K562 (cell line): Measurements from ENCODE around the gene HDAC2. TPM values are rescaled to one million over a fixed set of nuclear protein-coding genes. Genes with fewer than 3 reads are reported as not detected.
A peak's percentile ranks its signal among the peaks of the same experiment; 100 is the strongest.

Source experiments
- CREB3L1 ChIP-seq: fragments of 450-650 bp; IDR thresholded peaks from 2 replicates; pipeline ENCODE4 v1.6.1; 2014; ENCODE audit warnings: low read depth, mild to moderate bottlenecking, moderate library complexity, borderline replicate concordance
- DNMT1 ChIP-seq: fragments of 450-650 bp; IDR thresholded peaks from 2 replicates; pipeline ENCODE4 v1.6.1; 2016; ENCODE audit warnings: antibody characterized with exemption, mild to moderate bottlenecking
- ELK1 ChIP-seq: sonication (generic); formaldehyde crosslinking; IDR thresholded peaks from 2 replicates; pipeline ENCODE4 v1.8.1; 2022; ENCODE audit warnings: missing genetic modification reagents
- ETV6 ChIP-seq, 3 experiments: fragments of 150-350 bp in 1 of 3; sonication (generic) in 1 of 3; formaldehyde crosslinking in 1 of 3; IDR thresholded peaks; 2 replicates each; pipeline versions ENCODE4 v1.6.1 to v1.8.0; 2014 to 2022; ENCODE audit warnings: borderline replicate concordance in 2 of 3, low read depth in 2 of 3, antibody characterized with exemption in 1 of 3, low read length in 1 of 3, mild to moderate bottlenecking in 1 of 3, missing genetic modification reagents in 1 of 3
- MLX ChIP-seq, 2 experiments: fragments of 450-650 bp in 1 of 2; sonication (generic) in 1 of 2; formaldehyde crosslinking; conservative IDR thresholded peaks; 2 replicates each; pipeline versions ENCODE4 v1.4.0 to v1.8.1; 2020 to 2022; ENCODE audit warnings: mild to moderate bottlenecking in 1 of 2, missing genetic modification reagents in 1 of 2
- ZBTB11 ChIP-seq, 3 experiments: fragments of 200-800 bp in 1 of 3; fragments of 250-450 bp in 1 of 3; fragments of 450-650 bp in 1 of 3; sonication (Bioruptor Pico) in 1 of 3; sonication (Bioruptor generic) in 1 of 3; formaldehyde crosslinking in 1 of 3; IDR thresholded peaks; 2 replicates each; pipeline versions ENCODE4 v1.6.1 to v1.8.0; 2016 to 2022; ENCODE audit warnings: mild to moderate bottlenecking in 2 of 3, missing genetic modification characterization in 2 of 3, missing compliant biosample characterization in 1 of 3, moderate library complexity in 1 of 3
- ZBTB40 ChIP-seq, 2 experiments: fragments of 450-650 bp in 1 of 2; sonication (generic) in 1 of 2; formaldehyde crosslinking in 1 of 2; IDR thresholded peaks; 2 replicates each; pipeline versions ENCODE4 v1.7.1 to v1.9.0; 2016 to 2022; ENCODE audit warnings: inconsistent platforms in 1 of 2, mild to moderate bottlenecking in 1 of 2, missing genetic modification reagents in 1 of 2
- ZFPM2 ChIP-seq: fragments of 250-450 bp; sonication (Bioruptor Pico); IDR thresholded peaks from 2 replicates; pipeline ENCODE4 v1.5.1; 2022; ENCODE audit warnings: mild to moderate bottlenecking
- polyA plus RNA-seq, 8 experiments: library from polyadenylated mRNA; depleted of rRNA in 4 of 8; stranded (reverse) in 5 of 8; unstranded in 3 of 8; fragments of >200 nt; fragmentation: Nextera tagmentation in 2 of 8; fragmentation: Illumina TruSeq in 1 of 8; extraction: Ambion mirVana in 2 of 8; extraction: Trizol in 1 of 8; gene quantifications; 2 replicates each; pipeline versions ENCODE4 v1.2.1 to v1.2.3, GENCODE V29; 2011 to 2014; ENCODE audit warnings: inconsistent platforms in 1 of 8, missing spikeins in 1 of 8
- total RNA-seq, 7 experiments: library from RNA; depleted of rRNA in 6 of 7; stranded (reverse); fragments of >200 nt in 6 of 7; fragmentation: Illumina TruSeq in 2 of 7; extraction: Trizol in 2 of 7; gene quantifications; 2 replicates each; pipeline versions ENCODE4 v1.2.1 to v1.2.3, GENCODE V29; 2011 to 2021; ENCODE audit warnings: low replicate concordance in 1 of 7

Gene HDAC2
- total and polyA plus RNA-seq, 9 of the 15 experiments (the other 6 are each of a cell fraction or from before 2014, with no cell fraction given): 67.0 to 277 (median 151) TPM

- TF ChIP-seq ZBTB40 (IDR thresholded peaks at IDR 0.05) (peak; percentile 28; the same call in 1 of the 2 replicates), ZBTB40 (CRISPR knock-in tag; IDR thresholded peaks at IDR 0.05) (no peak), ZBTB11 (CRISPR knock-in tag; IDR thresholded peaks at IDR 0.05) (no peak), ETV6 (IDR thresholded peaks at IDR 0.05; ENCODE audit: borderline replicate concordance in 1 of 2, low read depth in 2 of 2, low read length in 1 of 2) (no peak), ETV6 (CRISPR knock-in tag; IDR thresholded peaks at IDR 0.05; ENCODE audit: borderline replicate concordance) (no peak), ZFPM2 (CRISPR knock-in tag) (no peak), MLX (CRISPR knock-in tag; conservative IDR thresholded peaks at IDR 0.05) (no peak), CREB3L1 (peak; percentile 37; the same call in 1 of the 2 replicates), DNMT1 (no peak), ELK1 (no peak)
Measured at GRCh38 chr6:113920663-113921267, 50.2 kb downstream of the HDAC2 start (continued).
